Activated T-cell treated with anti-CD3 and anti-CD28 coated beads, Interleukin-2, amount 50 U/mL, for 72 hours (primary cell): ENCODE results near the gene TRIO. TPM values are rescaled to one million over a fixed set of nuclear protein-coding genes. Genes with fewer than 3 reads are reported as not detected.

Experiments used
- ATAC-seq, 2 donors: fragments of 150-1000 bp; cut with Tn5 transposase; replicated peaks in 1 of 2; 2 replicates each; pipeline ENCODE4 v1.10.0; 2021; ENCODE audit warnings: moderate library complexity in 2 of 2, mild to moderate bottlenecking in 1 of 2
- DNase-seq, 2 donors: peaks; one replicate each; pipeline ENCODE4 v3.0.0; 2021 to 2022; ENCODE audit warnings: mixed read lengths in 1 of 2
- H3K27ac Mint-ChIP-seq: one replicate; pipeline ENCODE4 v1.8.0; 2022; ENCODE audit warnings: mild to moderate bottlenecking, moderate library complexity, mixed read lengths
- H3K27me3 Mint-ChIP-seq: one replicate; pipeline ENCODE4 v1.8.0; 2022; ENCODE audit warnings: low read depth, mixed read lengths
- H3K36me3 Mint-ChIP-seq, 2 donors: one replicate each; pipeline ENCODE4 v1.8.0; 2022; ENCODE audit warnings: mixed read lengths in 2 of 2, mild to moderate bottlenecking in 1 of 2; ENCODE audit not compliant: insufficient read depth in 2 of 2
- H3K4me1 Mint-ChIP-seq: one replicate; pipeline ENCODE4 v1.8.0; 2022; ENCODE audit warnings: low read depth, mixed read lengths
- H3K4me3 Mint-ChIP-seq, 2 donors: one replicate each; pipeline ENCODE4 v1.8.0; 2022; ENCODE audit warnings: mild to moderate bottlenecking in 2 of 2, mixed read lengths in 2 of 2, moderate library complexity in 2 of 2
- H3K9me3 Mint-ChIP-seq, 2 donors: one replicate each; pipeline ENCODE4 v1.8.0; 2022; ENCODE audit warnings: mixed read lengths in 2 of 2
- total RNA-seq, 2 donors: library from RNA; stranded (reverse); gene quantifications; one replicate each; pipeline ENCODE4 v1.2.3, GENCODE V29; 2022

Gene TRIO
- total RNA-seq, 2 donors from 2014 or later = 13.2 to 14.0 TPM

GRCh38 chr5:14439087-14439871 lies 296.1 kb downstream of the TRIO start:
- no peak overlapping the region for H3K27ac Mint-ChIP-seq
- H3K9me3 Mint-ChIP-seq = peaks cover 2 to 3% of the 10 kb centered on the region in 2 donors
- ATAC-seq (no peak), DNase-seq (no peak)
- peaks cover 9% of the 10 kb centered on the region for H3K27me3 Mint-ChIP-seq
- H3K4me1 Mint-ChIP-seq = peaks cover 31% of the 10 kb centered on the region
- H3K4me3 Mint-ChIP-seq = no peak overlapping the region
- peaks cover 2 to 6% of the 10 kb centered on the region in 2 donors for H3K36me3 Mint-ChIP-seq

DNA sequence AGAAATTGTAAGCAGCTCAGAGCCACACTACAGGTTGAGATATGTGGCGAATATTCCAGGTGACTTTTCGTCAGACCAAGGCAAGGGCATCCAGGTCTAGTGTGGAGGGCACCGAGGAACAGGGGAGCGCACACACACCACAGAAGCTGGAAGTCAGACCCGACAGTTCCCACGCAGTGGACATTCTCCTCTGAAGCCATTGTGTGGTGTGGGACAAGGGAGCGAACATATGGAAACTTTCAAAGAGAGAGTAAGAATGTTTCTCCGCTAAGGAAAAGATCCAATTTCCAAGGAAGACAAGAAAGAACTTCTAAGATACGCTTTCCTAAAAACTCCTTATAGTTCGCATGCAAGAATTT lies 297.1 kb downstream of the TRIO start:
- Mint-ChIP-seq H3K4me3 (no peak overlapping the region), H3K4me1 (peaks cover 31% of the 10 kb centered on the region), H3K9me3 (peaks cover 2 to 3% of the 10 kb centered on the region in 2 donors), H3K27ac (no peak overlapping the region), H3K27me3 (peaks cover 9% of the 10 kb centered on the region), H3K36me3 (peaks cover 2 to 6% of the 10 kb centered on the region in 2 donors)
- no peak for DNase-seq
- ATAC-seq = no peak

DNA sequence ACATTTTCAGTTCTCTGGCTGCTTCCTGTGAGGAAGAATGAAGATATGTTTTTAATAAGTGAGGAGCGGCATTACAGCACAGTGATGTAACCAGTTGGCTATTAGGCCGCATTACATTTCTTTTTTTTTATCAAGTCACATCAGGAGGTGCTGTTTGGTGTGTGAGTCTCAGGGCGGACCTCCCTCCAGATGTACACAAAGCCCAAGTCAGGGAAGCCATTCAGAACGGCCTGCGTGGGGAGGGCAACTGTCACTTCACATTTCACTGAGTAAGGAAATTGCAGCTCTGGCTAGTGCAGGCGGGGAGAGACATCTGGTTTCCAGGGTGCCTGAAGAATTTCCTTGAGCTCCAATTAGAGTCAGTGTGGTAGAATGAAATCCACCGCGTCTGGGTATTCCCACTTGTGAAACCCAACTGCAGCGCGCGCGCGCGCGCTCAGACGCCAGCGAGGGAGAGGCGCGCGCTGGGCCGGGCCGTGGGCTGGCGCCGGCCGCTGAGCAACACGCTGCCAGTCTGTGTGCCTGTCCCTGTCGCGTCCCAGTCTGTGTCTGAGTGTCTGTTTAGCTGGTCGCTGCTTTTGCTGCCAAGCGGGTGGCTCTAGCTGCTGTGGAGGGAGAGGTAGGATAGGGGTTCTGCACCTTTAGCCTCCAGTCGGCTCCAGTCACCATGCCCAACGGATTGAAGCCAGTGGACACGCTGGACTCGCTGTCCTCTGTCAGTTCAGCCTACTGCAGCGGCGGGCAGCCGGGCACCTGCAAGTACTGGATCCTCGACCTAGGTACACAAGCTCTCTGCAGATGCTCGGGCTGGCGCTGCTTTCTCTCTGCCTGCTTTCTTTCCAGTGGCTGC lies 297.7 kb downstream of the TRIO start:
- Mint-ChIP-seq H3K4me3 (no peak overlapping the region), H3K27me3 (peaks cover 9% of the 10 kb centered on the region), H3K9me3 (peaks cover 2 to 3% of the 10 kb centered on the region in 2 donors), H3K4me1 (peaks cover 31% of the 10 kb centered on the region), H3K27ac (no peak overlapping the region), H3K36me3 (peaks cover 2 to 3% of the 10 kb centered on the region in 2 donors)
- DNase-seq (no peak), ATAC-seq (no peak)

- Mint-ChIP-seq H3K36me3 (peaks cover 2 to 3% of the 10 kb centered on the region in 2 donors), H3K4me3 (no peak overlapping the region), H3K4me1 (peaks cover 23% of the 10 kb centered on the region), H3K27me3 (peaks cover 9% of the 10 kb centered on the region), H3K9me3 (peaks cover 0 to 1% of the 10 kb centered on the region in 2 donors), H3K27ac (no peak overlapping the region)
- DNase-seq = no peak
- ATAC-seq = no peak
Observed at GRCh38 chr5:14441641-14442040, 298.5 kb downstream of the TRIO start.

- Mint-ChIP-seq H3K27me3 (peaks cover 9% of the 10 kb centered on the region), H3K4me1 (peaks cover 14% of the 10 kb centered on the region), H3K36me3 (peaks cover 2% of the 10 kb centered on the region in 2 donors), H3K4me3 (no peak overlapping the region), H3K9me3 (no peaks in the 10 kb centered on the region), H3K27ac (no peak overlapping the region)
- DNase-seq (no peak), ATAC-seq (no peak)
Observed at GRCh38 chr5:14442536-14442935, 299.4 kb downstream of the TRIO start.

- Mint-ChIP-seq H3K9me3 (no peaks in the 10 kb centered on the region), H3K4me3 (no peak overlapping the region), H3K4me1 (peaks cover 12% of the 10 kb centered on the region), H3K36me3 (no peaks in the 10 kb centered on the region), H3K27ac (no peak overlapping the region), H3K27me3 (peaks cover 9% of the 10 kb centered on the region)
- ATAC-seq (no peak), DNase-seq (no peak)
Observed at GRCh38 chr5:14443671-14444093, 300.5 kb downstream of the TRIO start.

DNA sequence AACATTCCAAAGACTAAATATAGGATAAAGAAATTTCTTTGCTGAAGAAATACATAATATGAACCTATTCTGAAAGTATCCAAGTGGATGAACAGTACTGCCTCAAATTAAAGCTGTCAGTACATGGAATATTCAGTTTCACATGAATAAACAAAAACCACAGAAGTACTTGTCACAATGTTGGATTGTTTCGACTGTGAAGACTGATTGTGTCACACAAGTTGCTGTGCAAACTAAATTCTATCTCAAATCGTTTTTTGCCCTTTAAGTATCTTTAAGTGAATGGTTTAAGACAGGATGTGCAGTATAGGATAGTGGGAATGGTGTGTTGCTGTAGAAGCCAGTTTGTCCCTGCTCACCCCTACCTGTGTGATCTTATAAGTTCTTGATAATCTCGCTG lies 301.0 kb downstream of the TRIO start:
- Mint-ChIP-seq H3K27ac (no peak overlapping the region), H3K4me1 (peaks cover 9% of the 10 kb centered on the region), H3K9me3 (no peaks in the 10 kb centered on the region), H3K27me3 (peaks cover 9% of the 10 kb centered on the region), H3K36me3 (no peaks in the 10 kb centered on the region), H3K4me3 (no peak overlapping the region)
- ATAC-seq = no peak
- DNase-seq = no peak

GRCh38 chr5:14445013-14445412 lies 301.9 kb downstream of the TRIO start:
- ATAC-seq (no peak), DNase-seq (no peak)
- Mint-ChIP-seq H3K4me1 (peaks cover 14% of the 10 kb centered on the region), H3K27me3 (peaks cover 9% of the 10 kb centered on the region), H3K27ac (no peak overlapping the region), H3K36me3 (no peaks in the 10 kb centered on the region), H3K4me3 (no peak overlapping the region), H3K9me3 (no peaks in the 10 kb centered on the region)

DNA sequence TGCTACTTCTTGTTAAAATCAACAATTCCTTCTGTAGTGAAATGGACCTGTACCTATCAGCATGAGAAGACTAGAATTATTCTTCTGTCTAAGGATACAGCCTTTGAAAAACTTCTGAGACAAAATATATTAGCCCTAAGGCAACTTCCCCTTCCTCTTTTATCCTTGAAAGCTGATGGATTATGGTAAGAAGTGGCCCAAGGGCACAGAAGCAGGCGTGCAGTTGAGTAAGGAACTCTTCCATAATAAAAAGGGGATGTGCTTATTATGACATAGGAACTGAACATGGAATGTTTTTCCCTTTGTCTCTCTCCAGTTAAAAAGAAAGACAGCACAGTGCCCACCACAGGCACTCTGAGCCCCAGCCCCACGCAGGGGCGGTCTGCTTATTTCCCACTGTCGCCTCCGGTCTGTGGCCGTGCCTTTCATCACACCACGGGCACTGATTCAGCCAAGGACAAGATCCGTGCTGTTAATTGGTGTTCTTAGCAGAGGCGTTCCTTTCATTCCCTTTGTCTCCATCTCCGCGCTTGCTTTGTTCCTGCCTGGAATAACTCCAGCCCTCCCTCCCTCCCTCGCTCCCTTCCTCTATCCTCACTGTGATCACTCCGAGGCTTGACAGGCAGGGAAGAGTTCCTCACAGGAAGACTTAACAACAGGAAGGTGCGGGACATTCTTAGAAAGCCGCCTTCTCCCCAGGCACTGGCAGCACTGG lies 302.6 kb downstream of the TRIO start:
- DNase-seq = no peak
- peaks cover 9% of the 10 kb centered on the region for H3K27me3 Mint-ChIP-seq
- H3K4me3 Mint-ChIP-seq = no peak overlapping the region
- ATAC-seq = no peak
- no peak overlapping the region for H3K27ac Mint-ChIP-seq
- H3K9me3 Mint-ChIP-seq = no peaks in the 10 kb centered on the region
- H3K4me1 Mint-ChIP-seq = peaks cover 18% of the 10 kb centered on the region
- no peaks in the 10 kb centered on the region for H3K36me3 Mint-ChIP-seq

GRCh38 chr5:14447958-14448911 lies 305.1 kb downstream of the TRIO start:
- H3K27me3 Mint-ChIP-seq = no peaks in the 10 kb centered on the region
- peak overlapping the region in 1 of 2 donors; percentile 5 for H3K4me3 Mint-ChIP-seq
- DNase-seq (no peak), ATAC-seq (peak in 1 of 2 donors; percentile 28)
- peak overlapping the region; percentile 24 for H3K27ac Mint-ChIP-seq
- no peaks in the 10 kb centered on the region for H3K36me3 Mint-ChIP-seq
- no peaks in the 10 kb centered on the region for H3K9me3 Mint-ChIP-seq
- H3K4me1 Mint-ChIP-seq = peaks cover 18% of the 10 kb centered on the region

GRCh38 chr5:14449052-14449661 lies 306.0 kb downstream of the TRIO start:
- DNase-seq (no peak), ATAC-seq (no peak)
- H3K4me3 Mint-ChIP-seq = no peak overlapping the region
- H3K27ac Mint-ChIP-seq = no peak overlapping the region
- H3K27me3 Mint-ChIP-seq = no peaks in the 10 kb centered on the region
- no peaks in the 10 kb centered on the region for H3K9me3 Mint-ChIP-seq
- H3K36me3 Mint-ChIP-seq = no peaks in the 10 kb centered on the region
- H3K4me1 Mint-ChIP-seq = peaks cover 18% of the 10 kb centered on the region

DNA sequence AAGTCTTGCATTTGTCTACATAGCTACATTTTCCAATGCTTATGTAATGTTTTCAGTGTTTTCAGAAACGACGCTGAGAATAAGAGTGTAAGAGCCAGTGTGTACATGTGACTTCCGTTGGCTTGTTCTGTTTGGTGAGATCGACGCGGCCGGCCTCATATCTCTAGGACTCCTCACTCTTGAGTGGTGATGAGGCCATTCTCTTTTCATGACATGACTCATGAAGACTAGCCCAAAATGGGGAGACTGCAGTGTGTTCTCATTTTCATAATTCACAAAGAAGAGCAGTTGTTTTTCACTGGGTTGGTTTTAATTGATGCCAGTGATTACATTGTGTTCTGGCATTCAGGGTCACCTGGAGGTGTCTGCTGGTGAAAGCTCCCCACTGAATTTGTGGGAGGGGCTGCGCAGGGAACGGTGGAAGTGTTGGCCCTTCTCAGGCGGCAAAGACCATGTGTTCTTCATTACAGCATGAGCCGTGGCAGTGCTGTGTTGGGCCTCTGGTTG lies 306.9 kb downstream of the TRIO start:
- no peaks in the 10 kb centered on the region for H3K36me3 Mint-ChIP-seq
- peak overlapping the region; percentile 16 for H3K27ac Mint-ChIP-seq
- peak overlapping the region in 1 of 2 donors; percentile 6 for H3K4me3 Mint-ChIP-seq
- DNase-seq = peak; percentile 18 to 22
- no peaks in the 10 kb centered on the region for H3K9me3 Mint-ChIP-seq
- H3K27me3 Mint-ChIP-seq = no peaks in the 10 kb centered on the region
- peak; percentile 86 to 93 for ATAC-seq
- H3K4me1 Mint-ChIP-seq = peaks cover 18% of the 10 kb centered on the region
